OCI-LY1 (cell line): ENCODE results near the gene SPAG17.

Experiments
- H2AFZ ChIP-seq: fragments of 200-600 bp; sonication (generic), shearing (Covaris generic); 2 replicates; pipeline ENCODE4 v1.6.0; 2014; ENCODE audit warnings: antibody characterized with exemption, mild to moderate bottlenecking, low read length
- H3F3A ChIP-seq: fragments of 200-600 bp; sonication (generic), shearing (Covaris generic); 2 replicates; pipeline ENCODE4 v1.6.0; 2014; ENCODE audit warnings: mild to moderate bottlenecking, antibody characterized with exemption, low read length, moderate library complexity; ENCODE audit not compliant: insufficient read depth
- H3K27ac ChIP-seq: fragments of 200-600 bp; sonication (generic); 2 replicates; pipeline ENCODE4 v1.5.1; 2014; ENCODE audit warnings: low read length, mixed run types, mild to moderate bottlenecking, low read depth; ENCODE audit not compliant: poor library complexity, severe bottlenecking
- H3K27me3 ChIP-seq: fragments of 200-600 bp; sonication (generic); 2 replicates; pipeline ENCODE4 v1.6.0; 2014; ENCODE audit warnings: antibody characterized with exemption, mild to moderate bottlenecking, low read length, moderate library complexity; ENCODE audit not compliant: insufficient read depth
- H3K36me3 ChIP-seq: fragments of 200-600 bp; sonication (generic); 2 replicates; pipeline ENCODE4 v1.6.1; 2014; ENCODE audit warnings: mild to moderate bottlenecking, antibody characterized with exemption, low read length, moderate library complexity, mixed read lengths; ENCODE audit not compliant: insufficient read depth
- H3K4me1 ChIP-seq: fragments of 200-600 bp; sonication (generic); 2 replicates; pipeline ENCODE4 v1.5.1; 2014; ENCODE audit warnings: mild to moderate bottlenecking, low read length, moderate library complexity; ENCODE audit not compliant: insufficient read depth, severe bottlenecking
- H3K4me2 ChIP-seq: fragments of 200-600 bp; sonication (generic), shearing (Covaris generic); 2 replicates; pipeline ENCODE4 v1.6.1; 2014; ENCODE audit warnings: low read length
- H3K4me3 ChIP-seq: fragments of 200-600 bp; sonication (generic); 2 replicates; pipeline ENCODE4 v1.5.1; 2014; ENCODE audit warnings: low read length, low read depth, mild to moderate bottlenecking, mixed read lengths; ENCODE audit not compliant: poor library complexity, severe bottlenecking
- H3K79me2 ChIP-seq: fragments of 200-600 bp; shearing (Covaris generic); 2 replicates; pipeline ENCODE4 v1.6.1; 2016; ENCODE audit warnings: mixed run types, low read length, mixed read lengths; ENCODE audit not compliant: insufficient read depth
- H3K9ac ChIP-seq: fragments of 200-600 bp; sonication (generic), shearing (Covaris generic); 2 replicates; pipeline ENCODE4 v1.6.1; 2014; ENCODE audit warnings: mild to moderate bottlenecking, low read length, mixed read lengths
- H3K9me2 ChIP-seq: fragments of 200-600 bp; sonication (generic), shearing (Covaris generic); 2 replicates; pipeline ENCODE4 v1.6.1; 2014; ENCODE audit warnings: low read depth, mild to moderate bottlenecking, low read length, mixed read lengths
- H3K9me3 ChIP-seq: fragments of 200-600 bp; shearing (Covaris generic); 2 replicates; pipeline ENCODE4 v1.6.1; 2014; ENCODE audit warnings: low read length, mixed read lengths
- H4K20me1 ChIP-seq: fragments of 200-600 bp; sonication (generic), shearing (Covaris generic); 2 replicates; pipeline ENCODE4 v1.6.0; 2016; ENCODE audit warnings: mild to moderate bottlenecking, low read length; ENCODE audit not compliant: insufficient read depth
- CTCF ChIP-seq: fragments of 200-600 bp; sonication (generic), shearing (Covaris generic); IDR thresholded peaks from 2 replicates; pipeline ENCODE4 v1.5.1; 2017; ENCODE audit warnings: mild to moderate bottlenecking, antibody characterized with exemption, low read length, moderate library complexity, mixed read lengths
- EZH2 ChIP-seq: fragments of 200-600 bp; sonication (generic), shearing (Covaris generic); IDR thresholded peaks from 2 replicates; pipeline ENCODE4 v1.8.0; 2017; ENCODE audit warnings: borderline replicate concordance, mixed run types, mild to moderate bottlenecking, antibody characterized with exemption, low read length, moderate library complexity, mixed read lengths

Gene SPAG17

GRCh38 chr1:118210723-118211110, 25.7 kb upstream of the SPAG17 start:
- Histone ChIP-seq H3K27ac (no peak overlapping the region), H3K4me1 (no peaks in the 10 kb centered on the region), H3K4me3 (no peak overlapping the region), H3K9me3 (no peaks in the 10 kb centered on the region), H3F3A (no peaks in the 10 kb centered on the region), H4K20me1 (no peaks in the 10 kb centered on the region), H3K4me2 (no peak overlapping the region), H3K79me2 (no peaks in the 10 kb centered on the region), H3K27me3 (no peaks in the 10 kb centered on the region), H3K9ac (no peak overlapping the region), H3K9me2 (no peaks in the 10 kb centered on the region), H2AFZ (no peak overlapping the region), H3K36me3 (no peaks in the 10 kb centered on the region)
- TF ChIP-seq EZH2 = no peak
- TF ChIP-seq CTCF = no peak

DNA sequence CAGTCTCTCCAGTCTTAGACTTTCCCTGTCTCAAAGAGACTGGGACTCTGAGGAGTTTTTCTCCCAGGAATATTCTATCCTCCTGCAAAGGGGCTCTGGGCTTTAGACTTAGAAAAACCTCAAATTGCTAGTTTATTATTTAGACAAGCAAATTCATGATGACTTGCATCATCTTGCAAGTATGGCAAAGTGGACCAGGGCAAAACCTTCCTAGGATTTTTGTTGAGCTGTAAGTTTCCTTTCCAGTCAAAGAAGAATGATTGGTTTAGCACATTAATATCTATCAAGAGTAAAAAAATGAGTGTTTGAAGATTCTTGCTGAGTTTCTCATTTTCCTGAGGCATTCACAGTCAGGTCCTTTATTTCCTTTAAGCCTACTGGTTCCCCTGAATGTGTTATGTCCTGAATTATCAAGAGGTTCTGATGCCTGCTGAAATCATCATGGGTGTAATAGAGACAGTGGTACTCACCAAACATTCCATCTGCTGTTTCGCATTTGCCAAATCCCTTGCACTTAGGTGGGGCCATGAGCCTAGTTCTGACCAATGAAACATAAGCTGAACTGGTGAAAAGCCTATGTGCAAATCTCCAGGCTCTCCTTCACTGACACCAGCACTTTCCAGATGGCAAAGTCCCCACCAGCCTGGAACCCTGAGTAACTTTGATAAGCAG, 25.2 kb upstream of the SPAG17 start:
- H3K4me3 ChIP-seq = no peak overlapping the region
- no peaks in the 10 kb centered on the region for H3K36me3 ChIP-seq
- H3K79me2 ChIP-seq = no peaks in the 10 kb centered on the region
- no peaks in the 10 kb centered on the region for H3F3A ChIP-seq
- no peak overlapping the region for H3K9ac ChIP-seq
- no peaks in the 10 kb centered on the region for H4K20me1 ChIP-seq
- no peaks in the 10 kb centered on the region for H3K9me2 ChIP-seq
- H3K4me2 ChIP-seq = no peak overlapping the region
- no peaks in the 10 kb centered on the region for H3K4me1 ChIP-seq
- no peak overlapping the region for H3K27ac ChIP-seq
- no peaks in the 10 kb centered on the region for H3K9me3 ChIP-seq
- no peaks in the 10 kb centered on the region for H3K27me3 ChIP-seq
- H2AFZ ChIP-seq = no peak overlapping the region
- no peak for TF ChIP-seq CTCF
- TF ChIP-seq EZH2 = no peak

GRCh38 chr1:118209648-118210047, 24.6 kb upstream of the SPAG17 start:
- no peak overlapping the region for H3K27ac ChIP-seq
- no peak overlapping the region for H2AFZ ChIP-seq

More at GRCh38 chr1:118209648-118210047, 24.6 kb upstream of the SPAG17 start:
- H3K4me2 ChIP-seq = no peak overlapping the region
- H3F3A ChIP-seq = no peaks in the 10 kb centered on the region
- H3K79me2 ChIP-seq = no peaks in the 10 kb centered on the region
- TF ChIP-seq CTCF (no peak), EZH2 (no peak)
- H3K9me2 ChIP-seq = no peaks in the 10 kb centered on the region
- H3K4me1 ChIP-seq = no peaks in the 10 kb centered on the region
- no peak overlapping the region for H3K4me3 ChIP-seq
- H4K20me1 ChIP-seq = no peaks in the 10 kb centered on the region
- no peaks in the 10 kb centered on the region for H3K27me3 ChIP-seq
- no peaks in the 10 kb centered on the region for H3K36me3 ChIP-seq
- H3K9me3 ChIP-seq = no peaks in the 10 kb centered on the region
- no peak overlapping the region for H3K9ac ChIP-seq
